RWPE1 (cell line): Measurements from ENCODE around the gene LILRB5.
"Not testable (repeated sequence)": the region's sequence is repeated elsewhere in the genome, so short reads cannot be mapped to it uniquely, and the experiment has no call there.

ENCODE experiments used
- CTCF ChIA-PET: fragments of 350-600 bp; sonication (Branson Sonifier 250); formaldehyde crosslinking; extraction: SDS; loops from one replicate; lab custom pipeline; 2021; lab: Yijun Ruan, JAX
- POLR2A ChIA-PET: fragments of 400-600 bp; formaldehyde crosslinking; extraction: SDS; loops from one replicate; lab custom pipeline; 2020; ENCODE audit warnings: antibody characterized with exemption; ENCODE audit not compliant: low non-redundant PET; lab: Yijun Ruan, JAX
- DNase-seq: peaks from one replicate; pipeline ENCODE4 v3.0.0; 2012; ENCODE audit warnings: low spot score
- H3K27ac ChIP-seq: fragments of 450-650 bp; 2 replicates; pipeline ENCODE4 v1.5.1; 2017
- CTCF ChIP-seq: fragments of 450-650 bp; conservative IDR thresholded peaks from 2 replicates; pipeline ENCODE4 v1.5.1; 2017; ENCODE audit warnings: low read depth, mild to moderate bottlenecking

Gene LILRB5

GRCh38 chr19:54297759-54298305, 40.8 kb upstream of the LILRB5 start:
- ChIA-PET POLR2A (no interaction called here), CTCF (interaction anchor here (0.6 to 0.8 kb wide), 2 partner anchors 258 to 270 kb away, joined by 3 to 5 read pairs; no protein-coding TSS in a partner anchor)
- no peak for DNase-seq
- TF ChIP-seq CTCF, result no peak
- no peak overlapping the region for H3K27ac ChIP-seq

- POLR2A ChIA-PET, result no interaction called here
Observed at GRCh38 chr19:54294539-54294938, 37.5 kb upstream of the LILRB5 start.

GRCh38 chr19:54289160-54289559, 32.1 kb upstream of the LILRB5 start:
- CTCF ChIA-PET, POLR2A ChIA-PET, DNase-seq, H3K27ac ChIP-seq: not testable (repeated sequence)

More at GRCh38 chr19:54294539-54294938, 37.5 kb upstream of the LILRB5 start:
- no peak for TF ChIP-seq CTCF
- H3K27ac ChIP-seq, result no peak overlapping the region
- no peak for DNase-seq
- CTCF ChIA-PET, result no interaction called here

- H3K27ac ChIP-seq, result no peak overlapping the region
- CTCF ChIA-PET, result no interaction called here
- DNase-seq, result no peak
- TF ChIP-seq CTCF, result no peak
- POLR2A ChIA-PET, result no interaction called here
Observed at GRCh38 chr19:54287456-54287855, 30.4 kb upstream of the LILRB5 start.

- H3K27ac ChIP-seq, CTCF ChIA-PET, POLR2A ChIA-PET, DNase-seq: not testable (repeated sequence)
Observed at GRCh38 chr19:54286283-54286682, 29.2 kb upstream of the LILRB5 start.

GRCh38 chr19:54285427-54286056, 28.5 kb upstream of the LILRB5 start:
- H3K27ac ChIP-seq, DNase-seq, CTCF ChIA-PET, POLR2A ChIA-PET: not testable (repeated sequence)

- H3K27ac ChIP-seq, result no peak overlapping the region
- TF ChIP-seq CTCF, result no peak
- ChIA-PET POLR2A (no interaction called here), CTCF (no interaction called here)
- DNase-seq, result no peak
Observed at GRCh38 chr19:54282686-54283470, 25.8 kb upstream of the LILRB5 start.

GRCh38 chr19:54281729-54282075, 24.6 kb upstream of the LILRB5 start:
- CTCF ChIA-PET, DNase-seq, H3K27ac ChIP-seq, POLR2A ChIA-PET: not testable (repeated sequence)
